Measurements from ENCODE around the gene PACSIN1.

The PACSIN1 gene

DNA sequence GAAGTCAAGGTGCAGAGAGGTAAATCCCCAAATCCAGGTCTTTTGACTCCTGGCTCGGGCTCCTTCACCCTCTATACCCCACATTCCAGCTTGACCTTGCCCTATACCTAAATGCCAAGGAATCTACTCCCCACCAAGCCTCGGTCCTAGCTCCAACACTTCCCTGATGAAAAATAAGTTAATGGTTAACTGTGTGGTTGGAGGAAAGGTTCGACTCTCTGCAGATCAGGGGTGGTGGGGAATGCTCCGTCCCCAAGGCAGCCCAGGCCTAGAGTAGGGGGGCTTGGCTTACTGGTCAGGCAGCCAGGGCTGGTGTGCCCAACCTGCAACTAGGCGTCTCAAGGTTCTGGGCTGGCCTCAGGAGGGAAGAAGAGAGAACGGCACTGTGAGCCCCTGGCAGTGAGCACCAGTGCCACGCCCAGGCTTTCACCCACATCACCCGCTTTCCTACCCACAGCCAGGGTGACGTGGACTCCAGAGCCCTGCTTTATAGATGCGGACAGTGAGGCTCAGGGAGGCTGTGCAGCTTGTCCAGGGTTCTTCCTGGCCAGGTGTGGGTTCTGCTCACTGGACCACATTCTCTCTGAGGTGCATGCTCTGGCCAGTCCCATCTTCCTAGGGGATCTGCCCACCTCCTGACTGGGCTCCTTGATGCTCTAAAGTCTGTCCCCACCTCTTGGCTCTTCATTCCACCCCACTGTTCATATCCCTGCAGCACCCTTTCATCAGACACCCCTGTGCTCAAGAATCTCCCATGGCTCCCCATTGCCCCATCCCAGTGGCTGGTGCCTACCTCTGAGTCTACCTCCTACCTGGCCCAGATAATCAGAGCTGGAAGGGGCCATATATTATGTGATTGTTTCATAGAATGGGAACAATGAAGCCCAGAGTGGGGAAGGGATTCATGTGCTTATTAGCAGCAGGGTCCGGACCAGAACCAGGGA, 82.1 kb downstream of the PACSIN1 start:
- no peak for DNase-seq

DNA sequence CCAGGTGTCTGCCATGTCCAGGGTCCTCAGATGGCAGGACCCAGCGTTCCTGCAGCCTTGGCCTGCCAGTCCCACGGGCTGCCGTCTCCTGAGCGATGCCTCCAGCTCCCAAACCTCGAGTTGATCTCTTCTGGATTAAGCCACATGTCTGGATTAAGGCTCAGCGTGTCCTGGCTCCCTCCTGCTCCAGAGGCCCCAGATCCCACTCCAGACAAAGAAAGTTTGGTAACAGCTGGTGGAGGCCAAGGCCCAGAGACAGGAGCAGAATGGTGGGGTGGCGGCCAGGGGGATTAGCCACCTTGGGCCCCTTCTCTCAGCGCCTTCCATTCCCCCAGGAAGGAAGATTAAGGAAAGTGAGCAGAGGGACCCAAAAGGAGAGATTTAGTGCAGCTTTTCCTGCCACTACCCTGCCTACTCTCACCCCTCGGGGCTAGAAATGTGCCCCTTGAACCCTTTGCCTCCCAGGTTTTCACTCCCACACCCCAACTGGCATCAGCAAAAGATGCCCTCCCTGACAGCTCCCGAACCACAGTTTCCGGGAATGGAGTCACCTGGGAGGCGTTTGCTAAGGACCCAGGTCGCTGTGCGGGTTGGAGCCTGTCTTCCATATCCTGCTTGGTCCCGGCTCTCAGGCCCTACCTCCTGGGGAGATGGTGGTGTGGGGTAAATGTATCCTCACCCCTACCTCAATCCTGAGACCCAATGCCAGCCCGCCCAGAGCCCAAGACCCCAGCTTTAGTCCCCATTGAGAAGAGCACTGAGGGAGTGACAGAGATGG, 83.3 kb downstream of the PACSIN1 start:
- DNase-seq = no peak

- no peak for DNase-seq
Observed at GRCh38 chr6:34549804-34550202, 83.9 kb downstream of the PACSIN1 start.

DNA sequence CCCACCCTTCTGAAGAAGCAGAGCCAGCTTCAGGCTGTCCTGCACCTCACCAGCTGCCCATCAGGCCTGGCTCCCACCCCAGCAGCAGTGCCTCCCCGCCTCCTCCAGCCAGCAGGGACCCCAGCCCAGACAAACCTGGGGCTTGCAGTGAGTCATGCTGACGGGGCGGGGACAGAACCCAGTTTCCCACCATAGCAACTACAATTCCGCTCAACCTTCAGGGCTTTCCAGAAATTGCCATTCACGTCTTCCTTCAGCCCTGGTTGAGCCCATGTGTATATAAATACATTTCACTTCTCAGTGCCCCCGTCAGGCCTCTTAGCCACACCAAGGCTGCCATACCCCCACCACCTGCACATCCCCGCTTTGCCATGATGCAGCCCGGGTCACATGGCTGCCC, 85.8 kb downstream of the PACSIN1 start:
- no peak for DNase-seq

GRCh38 chr6:34552620-34553019, 86.7 kb downstream of the PACSIN1 start:
- no peak for DNase-seq

GRCh38 chr6:34553146-34553545, 87.3 kb downstream of the PACSIN1 start:
- no peak for DNase-seq

DNA sequence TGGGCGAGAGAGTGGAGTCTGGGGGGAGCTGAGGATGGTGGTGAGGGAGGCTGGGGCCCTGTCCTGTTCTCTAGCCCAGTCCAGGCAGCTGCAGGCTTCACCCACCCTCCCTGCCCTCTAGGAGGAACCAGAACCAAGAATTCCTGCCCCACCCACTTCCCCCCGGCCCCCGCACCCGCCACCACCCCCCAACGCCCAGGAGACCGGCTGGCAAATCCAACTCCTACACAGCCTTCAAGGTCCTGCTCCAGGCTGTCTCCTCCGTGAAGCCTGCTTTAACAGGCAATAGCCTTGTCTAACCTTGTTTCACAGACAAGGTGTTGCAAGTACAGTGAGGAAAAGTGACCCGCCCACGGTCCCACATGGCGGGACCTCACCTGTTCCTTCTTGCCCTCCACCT, 87.9 kb downstream of the PACSIN1 start:
- no peak for DNase-seq

DNA sequence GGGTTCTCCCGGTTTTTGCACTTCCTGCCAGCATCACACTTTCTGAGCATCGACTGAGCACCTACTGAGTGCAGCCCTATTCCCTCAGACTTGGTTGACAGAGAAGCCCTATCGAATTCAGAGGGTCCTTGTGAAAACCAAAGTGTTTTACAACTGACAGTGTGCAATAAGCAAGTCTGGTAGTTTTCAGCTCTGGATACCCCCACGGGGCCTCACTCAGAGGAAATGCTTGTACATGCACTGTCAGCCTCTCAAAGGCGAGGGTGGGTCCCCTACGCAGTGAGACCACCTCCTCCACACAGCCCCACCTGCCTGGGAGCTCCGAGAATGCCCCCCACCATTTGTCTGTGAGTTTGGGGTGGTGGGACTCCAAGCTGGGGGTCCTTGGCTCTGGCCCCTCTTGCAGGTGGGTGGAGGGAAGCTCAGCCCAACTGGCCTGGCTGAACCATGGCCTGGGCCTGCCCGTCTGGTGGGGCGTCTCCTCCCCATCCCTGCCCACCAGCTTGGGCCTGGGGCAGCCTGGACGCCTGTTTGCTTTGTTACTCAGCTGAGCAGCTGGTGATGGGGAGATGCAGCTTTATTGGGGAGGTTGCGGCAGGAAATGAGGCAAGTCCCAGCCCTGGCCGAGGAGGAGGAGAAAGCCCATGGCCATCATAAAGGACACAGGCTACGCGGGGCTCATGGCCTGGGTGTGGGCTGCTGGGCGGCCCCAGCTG, 88.6 kb downstream of the PACSIN1 start:
- DNase-seq = no peak

DNA sequence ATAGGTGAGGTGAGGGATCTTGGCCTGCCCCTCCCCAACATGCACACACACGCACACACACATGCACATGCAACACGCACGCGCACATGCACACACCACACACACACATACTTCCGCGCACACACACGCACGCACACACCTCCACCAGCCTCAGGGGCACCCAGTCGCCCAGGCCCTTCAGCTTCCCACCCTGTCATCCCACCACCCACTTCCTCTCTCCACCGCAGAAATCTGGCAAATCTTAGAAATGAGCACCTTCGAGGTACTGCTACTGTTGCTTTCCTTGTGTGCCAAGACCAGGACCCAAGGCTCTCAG, 89.1 kb downstream of the PACSIN1 start:
- no peak for DNase-seq

DNA sequence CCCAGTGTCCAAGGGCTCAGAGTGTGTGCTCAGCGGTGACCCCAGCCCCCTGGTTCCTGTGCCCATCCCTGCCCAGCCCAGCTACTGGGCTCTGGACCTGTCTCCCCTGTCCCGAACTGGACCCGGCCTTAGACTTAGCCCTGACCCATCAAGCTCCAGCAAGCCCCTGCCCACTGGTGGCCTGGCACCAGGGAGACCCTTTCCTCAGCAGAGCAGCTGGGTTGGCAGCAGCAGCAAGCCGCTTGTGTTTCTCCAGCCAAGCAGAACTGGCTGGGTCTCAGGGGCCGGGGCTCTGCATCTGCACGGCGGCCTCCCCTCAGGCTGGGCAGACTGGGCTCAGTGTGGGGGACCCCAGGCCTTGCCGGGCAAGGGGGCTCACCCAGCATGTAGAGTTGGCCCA, 89.5 kb downstream of the PACSIN1 start:
- DNase-seq = no peak

DNA sequence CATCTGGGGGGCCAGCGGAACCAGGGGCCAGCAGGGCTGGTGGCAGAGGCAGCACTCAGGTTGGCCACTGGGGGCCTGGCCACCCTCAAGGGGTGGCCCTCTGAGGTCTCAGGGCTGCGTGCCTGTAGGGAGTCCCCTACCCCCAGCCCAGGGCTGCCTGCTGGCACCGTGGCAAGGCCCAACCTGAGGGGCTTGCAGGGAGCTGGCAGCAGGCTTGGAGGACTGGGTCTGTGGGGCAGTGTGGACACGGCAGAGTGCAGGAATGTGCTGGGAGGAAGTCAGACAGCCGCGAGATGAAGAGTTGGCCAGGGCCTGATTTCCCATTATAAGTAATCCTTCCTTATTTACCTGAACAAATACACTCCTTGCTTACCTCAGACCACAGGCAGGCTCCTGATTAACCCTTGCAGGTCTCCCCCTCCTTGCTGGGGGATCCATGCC, 90.2 kb downstream of the PACSIN1 start, which contains the start of gene SPDEF:
Gene SPDEF (minus strand): TSS at position 299 of the 441 bp plus-strand sequence. CDS start 11,874 bp downstream, outside the sequence.
- DNase-seq = no peak

- DNase-seq = no peak
Observed at GRCh38 chr6:34556493-34556892, 90.6 kb downstream of the PACSIN1 start.

DNA sequence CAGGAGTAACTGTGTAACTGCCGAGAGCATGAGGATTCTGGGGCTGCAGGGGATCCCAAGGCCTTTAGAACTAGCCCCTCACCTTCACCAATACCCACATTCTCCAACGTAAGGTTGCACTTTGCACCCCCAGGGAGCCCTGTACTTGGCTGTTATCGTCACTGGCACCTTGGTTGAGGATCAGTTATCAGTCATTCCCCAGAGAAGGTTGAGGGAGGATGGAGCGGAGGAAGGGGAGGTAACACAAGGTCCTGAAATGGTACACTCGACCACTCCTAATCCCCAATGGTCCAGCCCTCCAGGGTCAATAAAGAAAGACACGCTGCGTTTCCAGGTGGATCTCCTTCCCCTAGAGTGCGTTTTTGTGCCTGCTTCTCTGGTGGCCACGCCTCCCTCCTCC, 91.4 kb downstream of the PACSIN1 start:
- DNase-seq = no peak

GRCh38 chr6:34558172-34558714, 92.4 kb downstream of the PACSIN1 start:
- DNase-seq = no peak

GRCh38 chr6:34559651-34560365, 93.9 kb downstream of the PACSIN1 start:
- no peak for DNase-seq

DNA sequence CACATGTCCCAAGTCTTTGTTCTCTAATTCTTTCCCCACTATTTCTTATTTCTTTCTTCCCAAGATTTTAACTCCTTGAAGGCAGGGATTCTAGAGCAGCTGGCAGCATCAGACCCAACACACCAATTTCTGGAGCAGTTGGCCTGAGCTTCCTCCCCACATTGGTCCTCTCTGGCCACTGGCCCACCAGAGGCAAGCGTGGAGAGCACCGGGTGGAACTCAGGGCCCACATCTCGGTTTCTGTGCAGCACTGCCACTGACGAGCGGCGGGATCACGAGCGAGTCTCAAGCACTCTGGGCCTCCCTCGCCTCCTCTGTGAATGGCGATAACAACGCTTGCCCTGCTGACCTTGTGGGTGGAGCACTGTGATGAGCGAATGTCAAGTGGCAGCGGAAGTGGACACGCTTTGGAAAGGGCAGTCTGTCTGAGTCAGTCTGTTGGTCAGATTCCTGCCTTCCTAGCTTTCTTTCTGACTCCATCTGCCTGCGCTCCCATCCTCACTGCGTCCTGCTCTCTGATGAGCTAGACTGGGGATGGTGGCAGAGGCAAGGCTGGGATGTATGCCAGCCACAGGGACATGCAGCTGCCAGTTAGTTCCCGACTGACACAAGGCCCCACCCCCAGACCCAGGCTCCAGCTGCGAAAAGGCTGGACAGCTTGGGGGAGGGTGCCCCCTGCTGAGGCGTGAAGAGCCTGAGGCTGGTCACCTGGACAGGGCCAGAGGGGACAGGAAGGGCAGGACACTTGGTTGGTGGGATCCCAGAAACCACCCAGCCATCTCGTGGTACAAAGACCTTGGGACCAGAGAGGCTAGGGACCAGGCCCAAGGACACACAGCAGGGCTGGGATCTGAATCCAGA, 94.7 kb downstream of the PACSIN1 start:
- no peak for DNase-seq

GRCh38 chr6:34561227-34561530, 95.3 kb downstream of the PACSIN1 start:
- no peak for DNase-seq

GRCh38 chr6:34562350-34562749, 96.5 kb downstream of the PACSIN1 start:
- no peak for DNase-seq

DNA sequence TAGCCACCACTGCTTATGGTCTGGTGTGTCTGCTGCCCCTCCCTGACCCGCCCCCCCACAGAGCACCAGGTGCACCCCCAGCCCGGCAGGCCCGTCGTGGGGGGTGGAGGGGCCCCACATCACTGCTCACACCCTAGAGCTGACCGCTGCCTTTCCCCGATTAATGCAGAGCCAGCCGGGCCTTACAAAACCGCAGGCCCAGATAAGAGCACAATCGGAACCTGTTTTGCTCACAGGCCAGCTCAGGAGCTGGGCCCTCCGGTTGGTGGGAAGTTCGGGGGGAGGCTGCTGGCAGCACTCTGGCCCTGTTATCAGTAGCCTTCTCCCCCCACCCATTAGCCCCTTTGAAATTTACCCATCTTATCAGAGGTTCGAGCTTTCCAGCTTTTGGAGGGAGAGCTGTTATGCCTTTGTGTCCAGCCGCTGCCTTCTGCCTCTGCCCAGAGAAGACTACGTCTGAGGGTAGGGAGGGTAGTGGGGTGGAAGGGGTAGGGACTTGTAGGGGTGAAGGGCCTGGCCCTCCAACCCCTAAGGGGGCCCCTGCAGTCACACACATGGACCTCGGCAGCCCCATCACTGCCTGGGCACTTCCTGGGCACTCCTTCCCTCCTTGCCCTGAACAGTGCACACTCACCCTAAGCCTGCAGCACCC, 97.1 kb downstream of the PACSIN1 start:
- no peak for DNase-seq

DNA sequence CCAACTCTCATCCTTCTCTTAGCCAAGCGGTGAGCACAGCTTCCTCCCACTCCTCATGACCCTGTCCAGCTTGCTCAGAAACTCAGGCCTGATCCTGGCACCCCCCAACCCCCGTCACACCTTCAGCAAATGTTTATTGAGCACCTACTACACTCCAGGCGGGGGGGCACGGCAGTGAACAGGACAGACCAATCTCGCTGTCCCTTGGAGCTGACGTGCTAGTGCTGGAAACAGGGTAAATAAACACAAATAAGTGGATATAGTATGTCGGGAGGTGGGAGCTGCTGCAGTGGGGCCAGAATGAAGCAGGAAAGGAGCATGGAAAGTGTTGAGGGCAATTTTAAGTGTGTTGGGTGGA, 97.6 kb downstream of the PACSIN1 start:
- no peak for DNase-seq

DNA sequence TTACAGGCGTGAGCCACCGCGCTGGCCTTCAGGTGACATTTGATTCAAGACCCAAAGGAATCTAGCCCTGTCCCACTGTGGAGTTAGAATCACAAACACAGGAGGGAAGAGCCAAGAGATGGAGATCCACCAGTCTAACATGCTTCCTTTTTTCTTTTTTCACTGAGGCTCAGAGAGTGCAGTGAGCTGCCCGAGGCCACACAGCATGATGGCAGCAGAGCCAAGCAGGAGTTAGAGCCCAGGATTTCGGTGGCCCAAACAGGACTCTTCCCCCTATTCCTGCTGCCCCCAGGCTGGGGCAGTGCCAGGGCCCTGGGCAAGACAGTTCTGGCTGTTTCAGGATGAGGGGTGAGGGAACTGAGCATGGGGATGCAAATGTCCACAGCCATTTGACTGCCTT, 98.3 kb downstream of the PACSIN1 start:
- DNase-seq = no peak
